H54 (cell line): ENCODE results near the gene HECTD3.
"Not testable (repeated sequence)": the region's sequence is repeated elsewhere in the genome, so short reads cannot be mapped to it uniquely, and the experiment has no call there.

ENCODE experiments used
- DNase-seq: peaks from one replicate; pipeline ENCODE4 v3.0.0; 2011; ENCODE audit warnings: low spot score, mixed read lengths; ENCODE audit not compliant: insufficient read length
- FAIRE-seq: peaks from 3 replicates; lab custom pipeline; 2011; peaks lifted over from hg19 to GRCh38; lab: Jason Lieb, UNC
- POLR2A ChIP-seq: IDR thresholded peaks from 2 replicates; pipeline ENCODE4 v1.6.1; 2011; ENCODE audit warnings: low read depth, mild to moderate bottlenecking, low read length

HECTD3 gene

GRCh38 chr1:44985747-44986359, 25.3 kb downstream of the HECTD3 start:
- FAIRE-seq (no peak), DNase-seq (no peak)
- no peak for TF ChIP-seq POLR2A

GRCh38 chr1:44977372-44977771, 33.8 kb downstream of the HECTD3 start:
- not testable (repeated sequence) for FAIRE-seq, DNase-seq

- TF ChIP-seq POLR2A, result no peak
- FAIRE-seq, result no peak
- DNase-seq, result no peak
Measured at GRCh38 chr1:44976252-44976651, 34.9 kb downstream of the HECTD3 start.

- DNase-seq (no peak), FAIRE-seq (no peak)
- no peak for TF ChIP-seq POLR2A
Measured at GRCh38 chr1:44973645-44974044, 37.5 kb downstream of the HECTD3 start.

GRCh38 chr1:44970317-44970716, 40.8 kb downstream of the HECTD3 start:
- no peak for TF ChIP-seq POLR2A
- DNase-seq, result no peak
- FAIRE-seq, result peak; percentile 55

- TF ChIP-seq POLR2A, result no peak
- FAIRE-seq (no peak), DNase-seq (no peak)
Measured at GRCh38 chr1:44964396-44964795, 46.7 kb downstream of the HECTD3 start.

- DNase-seq (no peak), FAIRE-seq (no peak)
- no peak for TF ChIP-seq POLR2A
Measured at GRCh38 chr1:44962729-44963128, 48.4 kb downstream of the HECTD3 start.

- not testable (repeated sequence) for FAIRE-seq, DNase-seq
Measured at GRCh38 chr1:44962022-44962421, 49.1 kb downstream of the HECTD3 start.

GRCh38 chr1:44957566-44957965, 53.6 kb downstream of the HECTD3 start:
- FAIRE-seq, DNase-seq: not testable (repeated sequence)

- FAIRE-seq, DNase-seq: not testable (repeated sequence)
Measured at GRCh38 chr1:44956077-44956476, 55.0 kb downstream of the HECTD3 start.
